ENCODE measurements around the gene GRIN3A. TPM values are rescaled to one million over a fixed set of nuclear protein-coding genes. Genes with fewer than 3 reads are reported as not detected.

The GRIN3A gene
- total RNA-seq, 1 experiment from 2014 or later, result not detected

DNA sequence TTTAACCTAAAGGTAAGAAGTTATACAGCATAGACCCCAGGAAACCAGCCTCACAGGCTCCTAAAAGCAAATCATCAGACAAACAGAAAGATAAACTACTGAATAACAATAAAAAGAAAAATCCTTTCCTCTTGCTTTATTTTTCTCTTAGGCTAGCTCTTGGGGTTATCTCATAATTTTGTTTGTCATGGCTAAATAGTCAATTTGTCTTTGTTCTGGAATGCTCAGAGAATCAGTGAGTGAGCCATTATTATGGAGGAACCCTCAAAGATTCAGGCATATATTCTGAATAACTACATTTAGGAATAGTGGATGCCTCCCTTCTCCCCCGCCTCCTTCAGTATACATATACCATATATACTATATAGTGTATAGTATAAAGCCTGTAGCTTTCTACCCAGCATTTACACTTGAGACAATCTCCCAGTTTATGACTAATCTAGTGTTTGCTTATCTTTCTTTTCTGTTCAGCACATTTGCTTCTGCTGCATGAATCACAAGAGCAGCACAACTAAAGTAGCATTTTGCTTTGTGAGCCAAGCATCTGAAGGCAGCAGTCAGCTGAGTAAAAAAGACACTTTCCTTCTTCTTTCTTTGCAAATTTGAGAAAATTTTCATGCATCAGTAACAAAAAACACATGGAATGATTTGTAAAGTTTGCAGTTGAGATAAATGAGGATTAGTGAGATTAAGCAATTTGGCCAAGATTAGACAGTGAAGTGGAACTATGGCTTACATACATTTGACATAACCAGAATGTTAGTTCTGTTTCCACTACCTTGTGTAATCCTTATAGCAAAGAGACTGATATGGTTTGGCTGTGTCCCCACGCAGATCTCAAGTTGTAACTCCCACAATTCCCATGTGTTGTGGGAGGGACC is 98.4 kb downstream of the GRIN3A start:
- no CpG with 5 or more reads among the region's 2 CpGs for WGBS (ENCODE audit: extremely low coverage, insufficient read length, low lambda C conversion rate)
- no peak overlapping the region for H2BK12ac ChIP-seq (ENCODE audit: insufficient read length, low read depth, low read length)

More for the DNA sequence above, 98.4 kb downstream of the GRIN3A start:
- H3K18ac ChIP-seq (ENCODE audit: insufficient read length, low read depth, low read length), result no peak overlapping the region
- Mint-ChIP-seq H3K4me3 (no peak overlapping the region), H3K9me3 (peaks cover 7 to 17% of the 10 kb centered on the region in 2 experiments; a peak in 4 of 5 replicates), H3K27ac (no peak overlapping the region; a peak in 1 of 7 replicates), H3K27me3 (ENCODE audit: low read depth) (no peaks in the 10 kb centered on the region), H3K4me1 (no peaks in the 10 kb centered on the region), H3K36me3 (ENCODE audit: insufficient read depth in 1 of 3, low read depth in 3 of 3) (peaks cover 0 to 2% (median 0%) of the 10 kb centered on the region in 3 experiments; a peak in 3 of 7 replicates)
- no peak overlapping the region for H4K91ac ChIP-seq (ENCODE audit: insufficient read length, low read depth, low read length)
- no peaks in the 10 kb centered on the region for H3K9me3 ChIP-seq (ENCODE audit: control insufficient read depth, low read depth, low read length)
- H3K4me2 ChIP-seq (ENCODE audit: insufficient read depth, insufficient read length, low read length), result no peak overlapping the region
- no peak overlapping the region for H3K9ac ChIP-seq (ENCODE audit: extremely low read depth, insufficient read length, low read length)
- no peaks in the 10 kb centered on the region for H3K23me2 ChIP-seq (ENCODE audit: insufficient read length, low read depth, low read length, poor library complexity, severe bottlenecking)
- no peaks in the 10 kb centered on the region for H4K20me1 ChIP-seq (ENCODE audit: control insufficient read depth, insufficient read depth, insufficient read length)
- no peak overlapping the region for H2AK5ac ChIP-seq (ENCODE audit: insufficient read length, low read length)
- H4K8ac ChIP-seq (replicated peaks; ENCODE audit: insufficient read length, low read depth, low read length), result no peak overlapping the region
- H2BK5ac ChIP-seq (ENCODE audit: insufficient read length, low read length), result no peak overlapping the region
- no peak overlapping the region for H2BK120ac ChIP-seq (ENCODE audit: low read depth, low read length, poor library complexity, severe bottlenecking)
- H3K79me2 ChIP-seq (ENCODE audit: insufficient read depth, low read length), result no peaks in the 10 kb centered on the region
- no peaks in the 10 kb centered on the region for H3K4me1 ChIP-seq (ENCODE audit: insufficient read depth, low read length)
- no peaks in the 10 kb centered on the region for H3K27me3 ChIP-seq (ENCODE audit: insufficient read depth, low read length)
- H3K79me1 ChIP-seq (ENCODE audit: insufficient read depth, low read depth, low read length, poor library complexity, severe bottlenecking), result no peaks in the 10 kb centered on the region
- no peak overlapping the region for H3T11ph ChIP-seq (ENCODE audit: low read length)
- no peak for DNase-seq
- no peak overlapping the region for H2BK20ac ChIP-seq (ENCODE audit: low read depth, low read length, poor library complexity, severe bottlenecking)
- no peak for TF ChIP-seq CTCF (conservative IDR thresholded peaks at IDR 0.05)
- no peak overlapping the region for H4K5ac ChIP-seq (ENCODE audit: insufficient read length, low read depth, low read length)
- H3K27ac ChIP-seq (ENCODE audit: insufficient read length, low read depth, low read length), result no peak overlapping the region
- no peak overlapping the region for H2BK15ac ChIP-seq (ENCODE audit: low read depth, low read length)
- H3K23ac ChIP-seq (ENCODE audit: insufficient read length, low read depth, low read length), result no peak overlapping the region
- H3K56ac ChIP-seq (ENCODE audit: insufficient read length, low read depth, low read length), result no peak overlapping the region
- no peak overlapping the region for H2AFZ ChIP-seq (ENCODE audit: low read length)
- no peak overlapping the region for H3K14ac ChIP-seq (ENCODE audit: insufficient read depth, low read length)
- H3K4ac ChIP-seq (ENCODE audit: low read depth, low read length), result no peak overlapping the region

All from H9 (cell line).